NCI-H82 (cell line): Measurements from ENCODE around the gene BROX.
"Not testable (repeated sequence)": the region's sequence is repeated elsewhere in the genome, so short reads cannot be mapped to it uniquely, and the experiment has no call there.

Source experiments
- DNase-seq: peaks from one replicate; lab custom pipeline; 2025; lab: John Stamatoyannopoulos, UW

The BROX gene

GRCh38 chr1:222732216-222733159 lies 20.1 kb downstream of the BROX start:
- DNase-seq: no peak

GRCh38 chr1:222734740-222735139 lies 22.4 kb downstream of the BROX start:
- DNase-seq: no peak

GRCh38 chr1:222736470-222736869 lies 24.1 kb downstream of the BROX start:
- DNase-seq: no peak

- no peak for DNase-seq
Observed at GRCh38 chr1:222736972-222737371, 24.6 kb downstream of the BROX start, which contains the start of gene FAM177B. Gene FAM177B (plus strand): TSS chr1:222737202. CDS start chr1:222746546, 9,344 bp downstream.

- DNase-seq: no peak
Observed at GRCh38 chr1:222739465-222739864, 27.1 kb downstream of the BROX start.

- DNase-seq: no peak
Observed at GRCh38 chr1:222739929-222740328, 27.6 kb downstream of the BROX start.

GRCh38 chr1:222741630-222742457 lies 29.5 kb downstream of the BROX start:
- DNase-seq: not testable (repeated sequence)

GRCh38 chr1:222749927-222750326 lies 37.6 kb downstream of the BROX start:
- DNase-seq: no peak

- no peak for DNase-seq
Observed at GRCh38 chr1:222750651-222751050, 38.3 kb downstream of the BROX start.

- DNase-seq: no peak
Observed at GRCh38 chr1:222751255-222751654, 38.9 kb downstream of the BROX start.

GRCh38 chr1:222754366-222755139 lies 42.2 kb downstream of the BROX start:
- DNase-seq: no peak

GRCh38 chr1:222757646-222758268 lies 45.4 kb downstream of the BROX start:
- DNase-seq: no peak

- DNase-seq: no peak
Observed at GRCh38 chr1:222759451-222760035, 47.2 kb downstream of the BROX start.

- DNase-seq: no peak
Observed at GRCh38 chr1:222761083-222761482, 48.7 kb downstream of the BROX start.

GRCh38 chr1:222762178-222762577 lies 49.8 kb downstream of the BROX start:
- not testable (repeated sequence) for DNase-seq

- no peak for DNase-seq
Observed at GRCh38 chr1:222767152-222767571, 54.8 kb downstream of the BROX start.

- no peak for DNase-seq
Observed at GRCh38 chr1:222768592-222768991, 56.2 kb downstream of the BROX start.

GRCh38 chr1:222769181-222769580 lies 56.8 kb downstream of the BROX start:
- peak; percentile 54 for DNase-seq

- no peak for DNase-seq
Observed at GRCh38 chr1:222769971-222770620, 57.7 kb downstream of the BROX start.

- DNase-seq: no peak
Observed at GRCh38 chr1:222772996-222773379, 60.6 kb downstream of the BROX start.

GRCh38 chr1:222777463-222777862 lies 65.1 kb downstream of the BROX start:
- no peak for DNase-seq
